HG03558 (cell line): ENCODE measurements around the gene NPIPA5.
"Not testable (repeated sequence)": the region's sequence is repeated elsewhere in the genome, so short reads cannot be mapped to it uniquely, and the experiment has no call there.

Source experiments
- ATAC-seq: cut with Tn5 transposase; IDR thresholded peaks from one replicate; pipeline ENCODE4 v1.9.1; 2021; ENCODE audit warnings: moderate number of reproducible peaks; ENCODE audit not compliant: unreplicated experiment; ENCODE audit errors: extremely low read depth

The NPIPA5 gene

DNA sequence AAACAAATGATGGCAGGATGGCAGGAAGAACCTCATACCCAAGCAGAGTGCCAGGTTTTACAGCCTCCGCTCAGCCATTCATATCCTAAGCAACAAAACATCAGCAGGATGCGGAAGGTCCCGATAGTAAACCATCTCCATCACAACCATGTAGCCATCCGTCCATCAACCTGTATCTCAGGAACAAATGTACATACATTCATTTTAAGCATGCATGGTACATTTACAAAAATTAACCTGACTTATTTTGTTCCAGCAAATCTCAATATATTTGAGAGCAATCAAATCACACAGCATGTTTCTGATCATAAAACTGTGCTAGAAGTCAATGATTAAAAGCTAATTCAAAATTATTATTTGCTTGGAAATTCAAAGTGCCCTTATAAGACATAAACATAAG, at the start of gene NPIPA5:
Gene NPIPA5, minus strand, starts transcription at position 101 of the 400 bp plus-strand sequence. Its CDS starts 0 bp downstream, at position 101.
- not testable (repeated sequence) for ATAC-seq

DNA sequence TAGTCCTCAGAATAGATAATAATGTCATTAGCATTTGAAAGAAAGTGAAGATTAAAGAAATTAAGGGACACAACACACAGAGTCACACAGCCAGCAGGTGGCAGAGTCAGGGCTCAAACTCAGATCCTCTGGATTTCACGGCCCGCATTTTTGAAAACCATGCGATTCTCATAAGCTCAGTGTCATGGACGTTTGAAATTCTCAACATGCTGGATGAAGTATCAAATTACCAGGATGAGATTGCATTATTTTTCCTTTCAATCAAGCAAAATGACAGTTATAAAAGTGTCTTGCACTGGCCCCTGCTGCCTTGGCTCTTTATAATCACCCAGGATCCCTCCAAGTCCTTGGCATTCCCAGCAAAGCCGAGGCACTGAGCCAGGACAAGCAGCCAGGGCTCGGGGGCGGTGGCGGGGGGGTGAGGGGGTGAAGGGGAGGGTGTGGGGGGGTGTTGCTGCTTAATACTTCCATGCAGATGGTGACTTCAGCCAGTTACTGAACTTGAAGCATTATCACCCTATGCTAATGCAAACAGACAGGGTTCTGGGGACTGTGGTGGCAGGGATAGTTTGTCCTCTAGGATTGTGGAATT, 49.6 kb upstream of the NPIPA5 start:
- ATAC-seq, result no peak

DNA sequence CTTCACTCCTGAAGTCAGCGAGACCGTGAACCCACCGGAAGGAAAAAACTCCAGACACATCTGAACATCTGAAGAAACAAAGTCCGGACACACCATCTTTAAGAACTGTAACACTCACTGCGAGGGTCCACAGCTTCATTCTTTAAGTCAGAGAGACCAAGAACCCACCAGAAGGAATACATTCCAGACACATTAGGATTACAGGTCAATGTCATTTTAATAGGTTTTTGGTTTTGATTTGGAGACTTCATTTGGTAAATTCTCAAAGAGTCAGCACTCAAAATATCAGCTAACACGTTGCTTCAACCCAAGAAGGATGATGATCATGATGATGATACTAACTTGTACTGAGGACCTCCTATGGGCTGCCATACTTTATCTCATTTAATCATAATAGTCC, 48.7 kb upstream of the NPIPA5 start:
- no peak for ATAC-seq

DNA sequence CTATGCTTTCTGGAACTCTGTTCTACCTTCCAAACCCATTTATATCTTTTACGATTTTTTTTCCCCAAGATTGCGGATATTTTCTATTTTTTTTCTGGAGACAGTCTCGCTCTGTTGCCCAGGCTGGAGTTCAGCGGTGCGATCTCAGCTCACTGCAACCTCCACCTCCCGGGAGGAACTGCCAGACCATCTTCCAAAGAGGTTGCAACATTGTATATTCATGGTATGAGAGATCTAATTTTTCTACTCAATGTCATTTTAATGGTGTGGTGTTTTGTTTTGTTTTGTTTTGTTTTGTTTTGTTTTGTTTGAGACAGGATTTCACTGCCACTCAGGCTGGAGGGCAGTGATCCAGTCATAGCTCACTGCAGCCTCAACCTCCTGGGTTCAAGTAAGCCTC, 47.8 kb upstream of the NPIPA5 start:
- ATAC-seq, result no peak

DNA sequence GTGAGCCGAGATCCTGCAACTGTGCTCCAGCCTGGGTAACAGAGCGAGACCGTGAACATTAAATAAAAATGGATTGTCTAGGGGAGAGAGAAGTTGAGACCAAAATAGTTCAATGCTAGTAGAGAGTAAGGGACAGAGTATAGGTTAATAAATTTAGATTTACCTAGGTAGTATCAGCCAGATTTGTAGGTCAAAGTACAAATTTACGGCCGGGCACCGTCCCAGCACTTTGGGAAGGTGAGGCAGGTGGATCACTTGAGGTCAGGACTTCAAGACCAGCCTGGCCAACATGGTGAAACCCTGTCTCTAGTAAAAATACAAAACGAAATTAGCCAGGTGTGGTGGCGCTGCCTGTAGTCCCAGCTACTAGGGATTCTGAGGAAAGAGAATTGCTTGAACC, 44.1 kb upstream of the NPIPA5 start:
- no peak for ATAC-seq

DNA sequence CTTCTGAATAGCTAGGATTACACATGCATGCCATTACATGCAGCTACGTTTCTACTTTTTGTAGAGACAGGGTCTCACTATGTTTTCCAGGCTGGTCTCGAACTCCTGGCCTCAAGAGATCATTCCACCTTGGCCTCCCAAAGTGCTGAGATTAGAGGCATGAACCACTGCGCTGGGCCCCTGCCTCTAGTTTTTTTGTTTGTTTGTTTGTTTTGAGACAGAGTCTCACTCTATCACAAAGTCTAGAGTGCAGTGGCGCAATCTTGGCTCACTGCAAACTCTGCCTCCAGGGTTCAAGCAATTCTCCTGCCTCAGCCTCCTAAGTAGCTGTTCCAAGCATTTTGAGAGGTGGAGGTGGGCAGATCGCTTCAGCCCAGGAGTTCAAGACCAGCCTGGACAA, 43.6 kb upstream of the NPIPA5 start:
- not testable (repeated sequence) for ATAC-seq

DNA sequence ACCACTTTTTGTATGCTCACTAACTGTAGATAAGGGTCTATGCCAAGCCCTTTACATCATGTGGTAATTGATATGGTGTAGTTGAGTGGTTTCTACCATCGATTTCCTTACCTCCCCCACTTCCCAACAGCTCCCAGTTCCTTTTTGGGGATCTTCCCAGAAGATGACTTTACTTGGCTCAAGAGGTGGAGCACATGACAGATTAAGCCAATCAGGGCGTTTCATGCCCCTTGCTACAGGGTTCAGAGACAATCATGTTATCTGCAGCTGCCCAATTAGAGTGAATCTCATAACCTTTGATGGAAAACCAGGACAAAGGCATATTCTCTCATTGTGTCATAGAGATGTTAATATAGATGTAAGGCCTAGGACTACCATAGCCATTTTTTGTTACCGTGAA, 40.1 kb upstream of the NPIPA5 start:
- no peak for ATAC-seq

DNA sequence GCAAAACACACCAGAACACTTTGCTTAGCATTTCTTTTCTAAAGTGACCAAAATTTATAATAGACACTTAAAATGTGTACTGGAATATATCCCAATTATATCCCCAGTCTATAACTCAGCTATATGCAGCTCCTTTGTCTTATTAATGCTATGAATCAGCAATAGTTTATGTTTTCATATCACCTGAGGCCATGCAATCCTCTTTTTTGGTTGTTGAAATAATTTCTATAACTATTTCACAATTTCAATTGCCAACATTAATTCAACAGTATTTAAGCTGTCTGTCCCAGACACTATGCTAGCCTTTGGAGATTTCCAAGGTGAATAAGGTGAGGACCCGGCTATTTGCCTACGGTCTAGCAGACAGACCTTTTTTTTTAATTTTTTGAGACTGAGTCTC, 39.1 kb upstream of the NPIPA5 start:
- no peak for ATAC-seq

DNA sequence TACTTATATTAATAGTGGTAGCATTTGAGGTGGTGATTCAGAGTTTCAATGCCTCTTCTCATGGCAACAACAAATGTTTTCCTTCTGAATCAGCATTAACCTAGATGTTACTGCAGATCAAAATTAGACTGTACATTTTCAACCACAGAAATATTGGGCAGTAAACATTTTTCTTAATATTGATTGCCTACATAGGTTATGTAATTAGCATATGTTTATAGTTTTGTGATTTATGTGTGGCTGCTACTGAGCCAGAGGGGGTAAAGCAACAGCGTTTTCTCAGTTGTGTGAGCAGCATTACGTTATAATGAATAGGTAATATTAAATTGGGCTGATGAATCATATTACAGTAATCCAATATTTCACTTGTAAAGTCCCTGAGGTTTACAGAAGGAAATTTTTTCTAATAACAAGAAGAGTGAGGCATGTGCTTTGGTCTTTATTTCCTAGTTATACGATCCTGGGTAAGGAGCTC, 37.5 kb upstream of the NPIPA5 start:
- ATAC-seq, result no peak

DNA sequence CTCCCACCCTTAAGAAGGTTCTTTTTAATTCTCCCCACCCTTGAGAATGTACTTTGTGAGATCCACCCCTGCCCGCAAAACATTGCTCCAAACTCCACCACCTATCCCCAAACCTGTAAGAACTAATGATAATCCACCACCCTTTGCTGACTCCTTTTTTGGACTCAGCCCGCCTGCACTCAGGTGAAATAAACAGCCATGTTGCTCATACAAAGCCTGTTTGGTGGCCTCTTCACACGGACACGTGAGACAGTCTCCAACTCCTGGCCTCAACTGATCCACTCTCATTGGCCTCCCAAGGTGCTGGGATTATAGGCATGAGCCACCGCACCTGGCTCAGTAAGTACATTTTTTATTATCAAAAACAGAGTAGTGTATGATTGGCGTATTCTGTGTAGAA, 31.4 kb upstream of the NPIPA5 start:
- ATAC-seq, result not testable (repeated sequence)

DNA sequence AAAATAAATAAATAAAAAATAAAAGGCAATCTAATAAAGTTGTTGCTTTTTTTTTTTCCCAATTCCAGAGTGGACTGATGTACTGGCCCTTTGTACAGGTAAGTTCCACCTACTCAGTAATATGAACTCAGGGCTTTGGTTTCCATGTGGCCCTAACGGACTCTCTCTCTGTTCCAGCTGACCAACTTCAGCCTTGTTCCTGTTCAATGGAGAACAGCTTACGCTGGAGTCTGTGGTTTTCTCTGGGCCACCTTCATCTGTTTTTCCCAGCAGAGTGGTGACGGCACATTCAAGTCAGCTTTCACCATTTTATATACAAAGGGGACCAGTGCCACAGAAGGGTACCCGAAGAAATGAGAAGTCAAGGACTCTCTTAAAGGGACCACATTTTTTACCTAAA, 29.7 kb upstream of the NPIPA5 start:
- not testable (repeated sequence) for ATAC-seq

DNA sequence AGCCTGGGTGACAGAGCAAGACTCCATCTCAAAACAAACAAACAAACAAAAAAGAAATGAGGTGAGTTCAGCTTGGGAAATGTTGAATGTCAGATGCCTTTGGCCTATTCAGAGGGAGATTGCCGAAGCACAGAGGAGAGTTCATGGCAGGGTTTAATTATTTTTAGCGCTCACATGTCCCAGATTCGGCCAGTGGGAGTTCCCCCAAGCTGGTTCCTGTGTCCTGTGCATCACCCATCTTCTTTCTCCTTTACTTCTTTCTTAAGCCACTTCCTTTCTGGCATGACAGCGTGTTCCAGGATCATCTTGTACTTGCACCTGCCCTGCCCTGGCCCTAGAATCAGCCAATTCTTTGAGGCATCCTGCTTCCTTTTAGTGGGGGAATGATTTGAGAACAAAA, 26.7 kb upstream of the NPIPA5 start:
- no peak for ATAC-seq

DNA sequence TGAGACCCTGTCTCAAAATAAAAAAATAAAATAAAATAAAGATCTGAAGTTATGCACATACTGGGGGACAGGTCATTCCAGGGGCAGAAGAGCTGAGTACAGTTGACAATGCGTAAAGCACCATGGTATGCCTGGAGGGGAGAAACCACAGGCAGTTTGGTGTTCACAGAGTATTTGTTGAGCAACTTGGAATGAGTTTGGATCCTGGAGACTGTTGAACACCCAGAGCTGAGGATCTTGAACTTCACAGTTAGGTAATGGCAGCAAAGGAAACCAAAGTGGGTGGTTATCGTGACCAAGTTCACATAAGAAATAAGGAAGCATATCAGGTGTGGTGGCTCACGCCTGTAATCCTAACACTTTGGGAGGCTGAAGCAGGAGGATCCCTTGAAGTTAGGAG, 26.0 kb upstream of the NPIPA5 start:
- ATAC-seq, result not testable (repeated sequence)

DNA sequence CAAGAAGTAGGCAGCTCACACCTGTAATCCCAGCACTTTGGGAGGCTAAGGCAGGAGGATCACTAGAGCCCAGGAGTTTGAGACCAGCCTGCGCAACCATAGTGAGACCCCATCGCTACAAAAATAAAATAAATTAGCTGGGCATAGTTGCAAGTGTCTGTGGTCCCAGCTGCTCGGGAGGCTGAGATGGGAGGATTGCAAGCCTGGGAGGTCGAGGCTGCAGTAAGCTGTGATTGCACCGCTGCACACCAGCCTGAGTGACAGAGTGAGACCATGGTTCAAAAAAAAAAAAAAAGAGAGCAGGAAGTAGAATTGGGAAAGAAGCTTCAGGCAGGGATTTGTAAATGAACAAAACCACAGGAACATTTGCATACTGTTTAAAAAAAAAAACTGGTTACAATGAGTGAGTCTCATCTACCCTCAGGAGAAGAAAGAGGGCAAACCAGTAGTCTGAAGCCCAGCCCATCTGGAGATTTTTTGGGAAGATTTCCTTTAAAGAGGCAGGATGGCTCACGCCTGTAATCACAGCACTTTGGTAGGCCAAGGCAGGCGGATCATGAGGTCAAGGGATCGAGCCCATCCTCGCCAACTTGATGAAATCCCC, 25.4 kb upstream of the NPIPA5 start:
- no peak for ATAC-seq

DNA sequence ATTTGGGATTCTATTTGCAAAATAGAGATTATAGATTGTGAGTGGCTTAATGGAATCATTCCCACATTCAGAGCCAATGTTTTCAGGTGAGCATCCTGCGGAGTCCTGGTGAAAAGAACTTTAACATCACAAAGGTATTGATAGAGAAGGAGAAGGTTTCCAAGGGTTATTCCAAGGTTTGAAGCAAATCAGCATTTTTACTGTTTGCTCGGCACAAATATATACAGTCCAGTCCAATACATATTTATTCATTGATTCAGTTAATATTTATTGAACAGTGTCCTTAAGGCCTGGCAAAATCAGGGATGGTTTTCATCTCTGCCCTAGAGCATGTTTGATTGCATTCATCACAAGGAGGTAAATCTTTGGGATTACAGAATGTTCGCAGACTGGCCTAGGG, 23.9 kb upstream of the NPIPA5 start:
- no peak for ATAC-seq

DNA sequence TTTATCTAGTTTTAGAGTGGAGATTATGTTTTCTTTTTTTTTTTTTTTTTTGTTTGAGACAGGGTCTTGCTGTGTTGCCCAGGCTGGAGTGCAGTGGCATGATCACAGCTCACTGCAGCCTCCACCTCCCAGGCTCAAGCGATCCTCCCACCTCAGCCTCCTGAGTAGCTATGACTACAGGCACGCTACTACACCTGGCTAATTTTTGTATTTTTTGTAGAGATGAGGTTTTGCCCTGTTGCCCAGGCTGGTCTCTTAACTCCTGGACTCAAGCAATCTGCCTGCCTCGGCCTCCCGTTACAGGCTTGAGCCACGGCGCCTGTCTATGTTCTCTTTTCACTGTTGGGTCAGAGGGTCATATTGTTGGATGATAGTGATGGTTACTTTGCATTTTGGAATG, 22.2 kb upstream of the NPIPA5 start:
- ATAC-seq, result not testable (repeated sequence)

DNA sequence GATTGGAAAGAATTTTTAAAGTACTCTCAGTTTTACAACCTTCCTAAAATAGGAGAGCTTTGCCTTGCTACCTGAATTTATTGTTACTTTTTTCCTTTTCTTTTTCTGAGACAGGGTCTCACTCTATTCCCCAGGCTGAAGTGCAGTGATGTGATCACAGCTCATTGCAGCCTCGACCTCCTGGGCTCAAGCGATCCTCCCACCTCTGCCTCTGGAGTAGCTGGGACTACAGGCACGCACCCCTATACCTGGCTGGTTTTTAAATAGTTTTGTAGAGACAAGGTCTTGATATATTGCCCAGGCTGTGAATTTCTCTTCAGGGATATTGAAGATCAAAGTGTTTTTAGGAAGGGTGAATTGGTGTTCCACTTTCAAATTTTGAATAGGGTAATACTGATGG, 21.2 kb upstream of the NPIPA5 start:
- ATAC-seq, result no peak

DNA sequence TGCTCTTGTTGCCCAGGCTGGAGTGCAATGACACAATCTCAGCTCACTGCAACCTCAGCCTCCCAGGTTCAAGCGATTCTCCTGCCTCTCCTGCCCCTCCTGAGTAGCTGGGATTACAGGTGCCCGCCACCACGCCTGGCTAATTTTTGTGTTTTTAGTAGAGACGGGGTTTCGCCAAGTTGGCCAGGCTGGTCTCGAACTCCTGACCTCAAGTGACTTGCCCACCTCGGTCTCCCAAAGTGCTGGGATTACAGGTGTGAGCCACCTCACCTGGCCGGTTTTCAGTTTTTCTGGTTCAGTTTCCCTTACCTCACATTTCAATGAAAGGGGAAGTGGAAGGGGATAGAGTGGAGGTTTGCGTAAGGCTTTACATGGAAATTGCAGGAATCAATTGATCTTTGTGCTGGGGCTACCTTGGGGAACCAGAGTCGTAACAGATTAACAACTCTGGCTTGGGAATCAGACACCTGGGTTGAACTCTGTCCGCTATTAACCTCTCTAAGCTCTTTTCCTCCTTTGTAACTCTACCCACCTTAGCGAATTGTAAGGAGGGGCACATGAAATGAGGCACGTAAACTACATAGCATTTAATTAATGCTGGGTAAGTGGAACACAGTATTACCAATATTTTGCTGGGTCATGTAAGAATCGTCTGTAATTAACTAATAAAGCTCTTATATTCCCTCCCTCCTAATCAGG, 20.7 kb upstream of the NPIPA5 start:
- ATAC-seq, result no peak

DNA sequence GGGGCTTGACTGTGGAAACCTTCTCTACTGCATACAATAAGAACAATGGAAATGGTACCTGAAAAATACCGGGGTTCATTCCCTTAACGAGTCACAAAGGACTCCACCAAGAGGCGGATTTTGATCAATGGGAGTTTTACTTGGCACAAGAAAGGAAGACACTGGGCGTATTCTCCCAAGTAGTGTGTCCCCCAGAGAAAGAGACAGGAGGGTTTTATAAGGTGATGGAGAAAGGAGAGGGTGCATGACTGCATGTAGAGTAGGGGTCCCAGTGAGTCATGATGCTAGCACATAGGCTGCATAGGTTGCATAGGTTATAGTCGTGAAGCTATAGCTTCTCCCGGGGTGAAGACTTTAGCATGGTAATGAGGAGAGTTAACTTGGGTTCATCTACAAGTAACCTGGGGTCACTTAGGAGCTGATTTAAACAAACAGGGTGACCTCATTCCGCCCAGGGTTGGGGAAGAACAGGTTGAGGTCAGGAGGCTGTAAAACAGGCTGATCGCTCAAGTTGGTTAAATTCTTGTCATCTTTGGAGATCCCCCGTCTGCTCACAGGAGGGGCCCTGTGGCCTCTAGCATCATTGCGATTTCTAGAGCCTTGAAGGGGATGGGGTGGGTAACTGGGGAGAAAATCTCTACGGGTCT, 19.0 kb upstream of the NPIPA5 start:
- ATAC-seq, result no peak

DNA sequence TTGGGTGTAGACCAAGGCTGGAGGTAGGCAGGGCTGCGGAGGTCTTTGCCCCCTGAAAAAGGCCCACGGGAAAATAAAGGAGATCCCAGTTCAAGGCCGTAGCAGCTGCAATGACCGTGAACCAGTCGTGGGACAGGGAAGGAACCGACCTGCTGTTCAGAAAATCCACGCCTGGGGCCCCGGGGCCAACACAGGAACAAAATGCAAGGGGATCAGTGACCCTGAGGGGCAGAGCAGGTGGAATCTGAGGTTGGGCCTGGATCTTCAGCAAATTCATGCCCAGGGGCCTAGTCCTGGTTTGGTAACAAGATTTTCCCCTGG, 18.4 kb upstream of the NPIPA5 start:
- ATAC-seq, result not testable (repeated sequence)
